ENCODE measurements around the gene SLC25A13. TPM values are rescaled to one million over a fixed set of nuclear protein-coding genes. Genes with fewer than 3 reads are reported as not detected.

SLC25A13 gene
- total and polyA plus RNA-seq, 2 of the 4 experiments (the other 2 are of a cell fraction): 7.4 to 11.7 TPM

DNA sequence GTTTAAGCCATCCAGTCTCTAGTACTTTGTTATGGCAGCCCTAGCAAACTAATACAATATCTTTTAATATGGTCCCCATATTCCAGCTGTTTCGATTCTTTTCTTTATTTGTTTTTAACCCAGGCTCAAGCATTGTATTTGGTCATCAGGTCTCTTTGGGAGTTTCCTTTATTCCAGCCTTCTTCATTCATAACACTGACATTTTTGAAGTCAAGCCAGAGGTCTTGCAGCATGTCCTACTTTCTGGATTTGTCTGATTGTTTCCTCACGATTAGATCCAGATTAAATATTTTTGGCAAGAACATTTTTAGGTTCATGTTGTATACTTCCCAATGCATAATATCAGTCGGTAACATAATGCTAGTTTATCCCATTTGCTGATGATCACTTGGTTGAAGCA is 11.8 kb downstream of the SLC25A13 start:
- no TSS peak for BruUV-seq (replicated peaks)
- POLR2A ChIA-PET (ENCODE audit: unreplicated experiment): no interaction called here
- H3K18ac ChIP-seq (ENCODE audit: low read depth, low read length): no peak overlapping the region

More for the DNA sequence above, 11.8 kb downstream of the SLC25A13 start:
- Histone ChIP-seq H2AK9ac (replicated peaks; ENCODE audit: low read depth, low read length, poor library complexity) (no peak overlapping the region), H3K27ac (ENCODE audit: insufficient read depth, low read length) (no peak overlapping the region), H4K20me1 (ENCODE audit: insufficient read depth, low read length) (no peaks in the 10 kb centered on the region; the same call in 1 of the 2 replicates), H3K36me3 (ENCODE audit: control insufficient read depth, insufficient read depth, low read length) (no peaks in the 10 kb centered on the region), H3K56ac (ENCODE audit: extremely low read depth, insufficient read depth, low read length) (no peak overlapping the region), H2BK120ac (ENCODE audit: low read depth, low read length) (no peak overlapping the region), H2BK15ac (ENCODE audit: low read depth, low read length) (no peak overlapping the region), H2AFZ (replicated peaks; ENCODE audit: low read length, poor library complexity) (no peak overlapping the region), H4K91ac (ENCODE audit: insufficient read depth, low read depth, low read length) (no peak overlapping the region), H3K9me1 (ENCODE audit: insufficient read depth, low read length) (peaks cover 4% of the 10 kb centered on the region; the same call in 1 of the 2 replicates), H3K4me3 (ENCODE audit: insufficient read depth, low read depth, low read length) (no peak overlapping the region), H3K79me1 (ENCODE audit: low read depth in 1 of 2, low read length in 2 of 2) (peaks cover 25 to 42% of the 10 kb centered on the region in 2 experiments), H3K9ac (ENCODE audit: low read depth, low read length) (no peak overlapping the region), H2AK5ac (ENCODE audit: low read depth, low read length) (no peak overlapping the region), H4K5ac (ENCODE audit: low read depth, low read length) (no peak overlapping the region), H3K4ac (ENCODE audit: low read depth, low read length) (no peak overlapping the region), H2BK5ac (ENCODE audit: low read depth, low read length, poor library complexity, severe bottlenecking) (no peak overlapping the region), H3K9me3 (ENCODE audit: control insufficient read depth, insufficient read depth, low read length) (no peaks in the 10 kb centered on the region), H2BK20ac (ENCODE audit: low read depth, low read length) (no peak overlapping the region), H3K23ac (ENCODE audit: low read depth, low read length) (no peak overlapping the region), H3K4me1 (ENCODE audit: control insufficient read depth, insufficient read depth, low read length) (no peaks in the 10 kb centered on the region), H3K14ac (replicated peaks; ENCODE audit: low read depth, low read length) (no peak overlapping the region), H4K8ac (ENCODE audit: low read depth in 2 of 2, low read length in 2 of 2) (no peak overlapping the region), H3K27me3 (ENCODE audit: control insufficient read depth, insufficient read depth, low read length) (no peaks in the 10 kb centered on the region), H3K4me2 (ENCODE audit: low read depth, low read length) (no peak overlapping the region)
- DNase-seq (no peak), ATAC-seq (ENCODE audit: low read depth) (no peak)
- dilution Hi-C loops (cut with HindIII; ENCODE audit: low sequenced_read_pairs, unreplicated experiment): no loop called here
- intact Hi-C loops (cut with micrococcal nuclease): no loop called here
- TF ChIP-seq NFE2L2 (IDR thresholded peaks at IDR 0.05; ENCODE audit: low read depth, low read length) (no peak), CEBPB (IDR thresholded peaks at IDR 0.05; ENCODE audit: low read depth, low read length) (no peak), POLR2A (IDR thresholded peaks at IDR 0.05; ENCODE audit: low read depth, low read length) (no peak), MAFK (IDR thresholded peaks at IDR 0.05; ENCODE audit: low read depth, low read length) (no peak), ELK1 (IDR thresholded peaks at IDR 0.05; ENCODE audit: borderline replicate concordance, low read depth, low read length) (no peak), MXI1 (IDR thresholded peaks at IDR 0.05; ENCODE audit: borderline replicate concordance, low read depth, low read length) (no peak), BHLHE40 (IDR thresholded peaks at IDR 0.05; ENCODE audit: low read depth, low read length) (no peak), RFX5 (IDR thresholded peaks at IDR 0.05; ENCODE audit: low read depth, low read length) (no peak), SMC3 (IDR thresholded peaks at IDR 0.05; ENCODE audit: low read depth, low read length) (no peak), RAD21 (IDR thresholded peaks at IDR 0.05; ENCODE audit: low read length) (no peak), FOS (IDR thresholded peaks at IDR 0.05; ENCODE audit: low read depth, low read length) (no peak), CHD1 (IDR thresholded peaks at IDR 0.05; ENCODE audit: low read depth, low read length) (no peak), MAZ (IDR thresholded peaks at IDR 0.05; ENCODE audit: borderline replicate concordance, low read depth, low read length) (no peak), RCOR1 (IDR thresholded peaks at IDR 0.05; ENCODE audit: insufficient replicate concordance, low read length) (no peak)
- TF ChIP-seq, protein P1, sequence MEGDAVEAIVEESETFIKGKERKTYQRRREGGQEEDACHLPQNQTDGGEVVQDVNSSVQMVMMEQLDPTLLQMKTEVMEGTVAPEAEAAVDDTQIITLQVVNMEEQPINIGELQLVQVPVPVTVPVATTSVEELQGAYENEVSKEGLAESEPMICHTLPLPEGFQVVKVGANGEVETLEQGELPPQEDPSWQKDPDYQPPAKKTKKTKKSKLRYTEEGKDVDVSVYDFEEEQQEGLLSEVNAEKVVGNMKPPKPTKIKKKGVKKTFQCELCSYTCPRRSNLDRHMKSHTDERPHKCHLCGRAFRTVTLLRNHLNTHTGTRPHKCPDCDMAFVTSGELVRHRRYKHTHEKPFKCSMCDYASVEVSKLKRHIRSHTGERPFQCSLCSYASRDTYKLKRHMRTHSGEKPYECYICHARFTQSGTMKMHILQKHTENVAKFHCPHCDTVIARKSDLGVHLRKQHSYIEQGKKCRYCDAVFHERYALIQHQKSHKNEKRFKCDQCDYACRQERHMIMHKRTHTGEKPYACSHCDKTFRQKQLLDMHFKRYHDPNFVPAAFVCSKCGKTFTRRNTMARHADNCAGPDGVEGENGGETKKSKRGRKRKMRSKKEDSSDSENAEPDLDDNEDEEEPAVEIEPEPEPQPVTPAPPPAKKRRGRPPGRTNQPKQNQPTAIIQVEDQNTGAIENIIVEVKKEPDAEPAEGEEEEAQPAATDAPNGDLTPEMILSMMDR (conservative IDR thresholded peaks at IDR 0.05; ENCODE audit: low read depth, low read length): no peak
- TF ChIP-seq, protein P2, sequence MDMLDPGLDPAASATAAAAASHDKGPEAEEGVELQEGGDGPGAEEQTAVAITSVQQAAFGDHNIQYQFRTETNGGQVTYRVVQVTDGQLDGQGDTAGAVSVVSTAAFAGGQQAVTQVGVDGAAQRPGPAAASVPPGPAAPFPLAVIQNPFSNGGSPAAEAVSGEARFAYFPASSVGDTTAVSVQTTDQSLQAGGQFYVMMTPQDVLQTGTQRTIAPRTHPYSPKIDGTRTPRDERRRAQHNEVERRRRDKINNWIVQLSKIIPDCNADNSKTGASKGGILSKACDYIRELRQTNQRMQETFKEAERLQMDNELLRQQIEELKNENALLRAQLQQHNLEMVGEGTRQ (IDR thresholded peaks at IDR 0.05; ENCODE audit: low read depth, low read length): no peak
- in situ Hi-C loops (cut with MboI; ENCODE audit: low sequenced_read_pairs): no loop called here
- 60% methylated on average over 1 of the region's 3 CpGs; no CpG with 5 or more reads in 1 of the 2 experiments for WGBS, 2 experiments (ENCODE audit: extremely low coverage in 2 of 2, insufficient read length in 1 of 2)
- CTCF ChIA-PET: no interaction called here

Measured in IMR-90 (cell line).